ENCODE results near the gene HBA2. TPM values are rescaled to one million over a fixed set of nuclear protein-coding genes. Genes with fewer than 3 reads are reported as not detected.

The HBA2 gene
- polyA plus RNA-seq, 3 donors, result 2.8 to 193 (median 158) TPM

- no peak overlapping the region for H3K4me2 ChIP-seq (replicated peaks; ENCODE audit: extremely low read depth, low read length, poor library complexity, severe bottlenecking)
- no peaks in the 10 kb centered on the region for H3K4me1 ChIP-seq (ENCODE audit: control insufficient read depth in 1 of 2, insufficient read depth in 2 of 2, low read length in 2 of 2)
- no peaks in the 10 kb centered on the region for H3K9me3 ChIP-seq (replicated peaks in 1 of 2; ENCODE audit: control insufficient read depth in 1 of 2, insufficient read depth in 1 of 2, low read length in 2 of 2)
- H3K36me3 ChIP-seq (replicated peaks in 1 of 2; ENCODE audit: control insufficient read depth in 1 of 2, insufficient read depth in 2 of 2, low read length in 2 of 2), result peaks cover 71 to 96% of the 10 kb centered on the region in 2 donors
- intact Hi-C loops (cut with micrococcal nuclease), result no loop called here
- H3K9me3 Mint-ChIP-seq, result no peaks in the 10 kb centered on the region
- H3K9ac ChIP-seq (ENCODE audit: insufficient read depth, low read length, poor library complexity, severe bottlenecking), result no peak overlapping the region
- peaks cover 0 to 1% (median 0%) of the 10 kb centered on the region in 3 donors for H3K27me3 Mint-ChIP-seq (ENCODE audit: low read depth in 3 of 3)
- H3K36me3 Mint-ChIP-seq, result peaks cover 74 to 100% of the 10 kb centered on the region in 2 donors
- no peak overlapping the region for H3K4me3 ChIP-seq (replicated peaks in 1 of 3; ENCODE audit: low read depth in 2 of 3, low read length in 3 of 3)
- no CpG with 5 or more reads among the region's 3 CpGs for WGBS (ENCODE audit: insufficient coverage)
- H3K27me3 ChIP-seq (ENCODE audit: control insufficient read depth in 2 of 2, insufficient read depth in 2 of 2, low read length in 2 of 2), result no peaks in the 10 kb centered on the region
- no peak overlapping the region for H3K4me3 Mint-ChIP-seq
- H2AFZ ChIP-seq (ENCODE audit: insufficient read depth, low read depth, low read length, poor library complexity, severe bottlenecking), result no peak overlapping the region
- TF ChIP-seq CTCF (IDR thresholded peaks at IDR 0.05), result no peak
- H3K4me1 Mint-ChIP-seq, result no peaks in the 10 kb centered on the region
- peaks cover 63% of the 10 kb centered on the region for H4K20me1 ChIP-seq (ENCODE audit: insufficient read depth, low read length)
- no peak for DNase-seq
- H3K79me2 ChIP-seq (ENCODE audit: insufficient read depth, low read length), result peaks cover 21% of the 10 kb centered on the region
- H3K27ac ChIP-seq (ENCODE audit: low read depth in 1 of 2, low read length in 2 of 2), result no peak overlapping the region
- H3K27ac Mint-ChIP-seq, result peak overlapping the region in 2 of 7 donors; percentile 18 to 42
Observed at GRCh38 chr16:212999-213398, 40.3 kb downstream of the HBA2 start.

- Mint-ChIP-seq H3K27me3 (ENCODE audit: low read depth in 3 of 3) (peaks cover 0 to 2% (median 0%) of the 10 kb centered on the region in 3 donors), H3K9me3 (no peaks in the 10 kb centered on the region), H3K4me3 (no peak overlapping the region), H3K27ac (no peak overlapping the region), H3K4me1 (peaks cover 1% of the 10 kb centered on the region), H3K36me3 (peaks cover 61 to 94% of the 10 kb centered on the region in 2 donors)
- Histone ChIP-seq H3K27ac (ENCODE audit: low read depth in 1 of 2, low read length in 2 of 2) (no peak overlapping the region), H2AFZ (ENCODE audit: insufficient read depth, low read depth, low read length, poor library complexity, severe bottlenecking) (no peak overlapping the region), H3K79me2 (ENCODE audit: insufficient read depth, low read length) (peaks cover 40% of the 10 kb centered on the region), H3K27me3 (ENCODE audit: control insufficient read depth in 2 of 2, insufficient read depth in 2 of 2, low read length in 2 of 2) (no peaks in the 10 kb centered on the region), H3K4me2 (replicated peaks; ENCODE audit: extremely low read depth, low read length, poor library complexity, severe bottlenecking) (no peak overlapping the region), H3K4me3 (replicated peaks in 1 of 3; ENCODE audit: low read depth in 2 of 3, low read length in 3 of 3) (no peak overlapping the region), H3K36me3 (replicated peaks in 1 of 2; ENCODE audit: control insufficient read depth in 1 of 2, insufficient read depth in 2 of 2, low read length in 2 of 2) (peaks cover 62 to 92% of the 10 kb centered on the region in 2 donors), H3K4me1 (ENCODE audit: control insufficient read depth in 1 of 2, insufficient read depth in 2 of 2, low read length in 2 of 2) (no peaks in the 10 kb centered on the region), H4K20me1 (ENCODE audit: insufficient read depth, low read length) (peaks cover 48% of the 10 kb centered on the region), H3K9me3 (replicated peaks in 1 of 2; ENCODE audit: control insufficient read depth in 1 of 2, insufficient read depth in 1 of 2, low read length in 2 of 2) (no peaks in the 10 kb centered on the region), H3K9ac (ENCODE audit: insufficient read depth, low read length, poor library complexity, severe bottlenecking) (no peak overlapping the region)
- no peak for TF ChIP-seq CTCF (IDR thresholded peaks at IDR 0.05)
- DNase-seq, result no peak
- 92% methylated on average over 2 of the region's 4 CpGs for WGBS (ENCODE audit: insufficient coverage)
- intact Hi-C loops (cut with micrococcal nuclease), result no loop called here
Observed at GRCh38 chr16:220021-220420, 47.3 kb downstream of the HBA2 start.

Small RNAs within 50 kb of the gene (small RNA-seq; reads per million reads assigned to genes)
- gene RF00019 (ENCODE audit: insufficient read length, low read depth), result not detected

Other genes starting within 250 kb of the HBA2 start
- 10 to 100 TPM in 2 of 3 donors, 1 to 10 TPM in 1; 9.9 to 20.8 (median 18.7) TPM for gene POLR3K, start 119.3 kb upstream of the HBA2 start, polyA plus RNA-seq
- gene SNRNP25, start 119.0 kb upstream of the HBA2 start, polyA plus RNA-seq, result 10 to 100 TPM; 18.5 to 32.2 (median 31.6) TPM
- gene RHBDF1, start 100.2 kb upstream of the HBA2 start, polyA plus RNA-seq, result under 1 TPM in 1 of 3 donors, not detected in 2; 0.20 TPM
- 10 to 100 TPM; 32.5 to 86.9 (median 70.6) TPM for gene MPG, start 94.7 kb upstream of the HBA2 start, polyA plus RNA-seq
- 10 to 100 TPM in 1 of 3 donors, 1 to 10 TPM in 2; 2.6 to 16.7 (median 3.0) TPM for gene NPRL3, start 34.2 kb upstream of the HBA2 start, polyA plus RNA-seq
- not detected for gene HBZ, start 20.2 kb upstream of the HBA2 start, polyA plus RNA-seq
- gene HBM, start 6.9 kb upstream of the HBA2 start, polyA plus RNA-seq, result not detected
- gene HBA1, start 3.8 kb downstream of the HBA2 start, polyA plus RNA-seq, result 10 to 100 TPM in 2 of 3 donors, under 1 TPM in 1; 0.31 to 23.8 (median 22.9) TPM
- gene HBQ1, start 7.6 kb downstream of the HBA2 start, polyA plus RNA-seq, result not detected
- gene LUC7L, start 56.6 kb downstream of the HBA2 start, polyA plus RNA-seq, result 100 to 1,000 TPM in 1 of 3 donors, 1 to 10 TPM in 2; 4.0 to 109 (median 4.6) TPM
- gene FAM234A, start 61.9 kb downstream of the HBA2 start, polyA plus RNA-seq, result 10 to 100 TPM; 22.5 to 40.4 (median 25.1) TPM
- under 1 TPM in 1 of 3 donors, not detected in 2; 0.07 TPM for gene RGS11, start 103.1 kb downstream of the HBA2 start, polyA plus RNA-seq
- gene ARHGDIG, start 107.7 kb downstream of the HBA2 start, polyA plus RNA-seq, result not detected
- gene PDIA2, start 110.3 kb downstream of the HBA2 start, polyA plus RNA-seq, result not detected
- gene AXIN1, start 179.8 kb downstream of the HBA2 start, polyA plus RNA-seq, result 10 to 100 TPM in 1 of 3 donors, under 1 TPM in 2; 0.30 to 20.9 (median 0.74) TPM
- 10 to 100 TPM; 68.6 to 88.5 (median 88.1) TPM for gene MRPL28, start 197.7 kb downstream of the HBA2 start, polyA plus RNA-seq
- gene PGAP6, start 209.1 kb downstream of the HBA2 start, polyA plus RNA-seq, result 100 to 1,000 TPM in 1 of 3 donors, 10 to 100 TPM in 2; 18.2 to 137 (median 39.8) TPM
- 10 to 100 TPM; 26.7 to 31.4 (median 26.9) TPM for gene NME4, start 224.3 kb downstream of the HBA2 start, polyA plus RNA-seq
- gene DECR2, start 229.0 kb downstream of the HBA2 start, polyA plus RNA-seq, result 10 to 100 TPM in 1 of 3 donors, 1 to 10 TPM in 2; 5.7 to 12.8 (median 8.7) TPM